Mucosa of descending colon (tissue), 3 donors: ENCODE measurements around the gene TMEM273. TPM values are rescaled to one million over a fixed set of nuclear protein-coding genes. Genes with fewer than 3 reads are reported as not detected.

Experiments
- ATAC-seq: fragments of 200-7000 bp; cut with Tn5 transposase; one replicate; pipeline ENCODE4 v1.9.1; 2020; ENCODE audit warnings: mild to moderate bottlenecking, moderate library complexity
- DNase-seq, 3 donors: peaks; one replicate each; pipeline ENCODE4 v3.0.0-alpha.2; 2020
- H3K36me3 ChIP-seq: fragments of 200-600 bp; one replicate; pipeline ENCODE4 v1.8.0; 2021; ENCODE audit warnings: low read depth, mild to moderate bottlenecking
- H3K4me1 ChIP-seq: fragments of 200-600 bp; one replicate; pipeline ENCODE4 v1.8.0; 2021; ENCODE audit warnings: low read depth, mild to moderate bottlenecking
- H3K4me3 ChIP-seq: fragments of 200-600 bp; one replicate; pipeline ENCODE4 v1.8.0; 2021; ENCODE audit warnings: mild to moderate bottlenecking
- H3K9me3 ChIP-seq: fragments of 200-600 bp; one replicate; pipeline ENCODE4 v1.8.0; 2021; ENCODE audit warnings: mild to moderate bottlenecking
- intact Hi-C, 2 donors: fragments of 100-400 bp; cut with DNase I in 1 of 2; cut with micrococcal nuclease in 1 of 2; formaldehyde crosslinking; loops; one replicate each; pipeline versions ENCODE4 v1.11.0 to v1.11.1; 2022; cut with DNase I, micrococcal nuclease
- total RNA-seq, 3 donors: library from RNA; stranded (reverse); fragmentation: NEBNext Ultra II Directional in 2 of 3; extraction: Animal tissue kit (Norgen Biotek cat#: 25700) in 2 of 3; gene quantifications; one replicate each; pipeline versions ENCODE4 v1.2.1 to v1.2.4, GENCODE V29; 2021 to 2023
- TF ChIP-seq, protein P1 (sequence below): fragments of 200-600 bp; IDR thresholded peaks from one replicate; pipeline ENCODE4 v1.8.0; 2022; ENCODE audit warnings: antibody characterized with exemption, mild to moderate bottlenecking
- donor health status: DM: no; HTN: no; CAD: no; lungs with moderate emphysema.
- donor health status: DM: no; HTN: no; CAD: no.
- donor health status: DM: no; HTN: yes; CAD: no.

The TMEM273 gene
- total RNA-seq, 3 donors from 2014 or later, result 4.8 to 12.7 (median 7.0) TPM

DNA sequence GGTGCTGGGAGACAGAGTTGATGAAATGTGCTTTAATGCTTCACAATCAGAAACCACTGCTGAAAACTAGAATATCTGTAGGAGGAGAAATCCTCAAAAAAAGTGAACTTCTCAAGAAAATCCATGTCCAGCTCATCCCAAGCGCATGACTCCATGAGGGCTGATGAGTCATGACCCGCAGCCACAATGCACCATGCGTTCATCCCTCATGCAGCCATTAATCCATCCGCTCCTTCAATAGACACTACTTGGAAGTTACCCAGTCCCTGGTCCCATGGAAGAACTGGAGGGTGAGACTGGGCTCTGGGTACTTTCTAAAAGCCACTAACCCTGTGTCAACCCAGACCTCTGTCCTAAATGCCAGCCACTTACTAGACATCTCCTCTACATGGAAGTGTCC, 24.4 kb downstream of the TMEM273 start:
- Histone ChIP-seq H3K9me3 (no peaks in the 10 kb centered on the region), H3K4me3 (no peak overlapping the region), H3K36me3 (no peaks in the 10 kb centered on the region), H3K4me1 (no peaks in the 10 kb centered on the region)
- no peak for ATAC-seq
- DNase-seq, result no peak
- TF ChIP-seq, protein P1, sequence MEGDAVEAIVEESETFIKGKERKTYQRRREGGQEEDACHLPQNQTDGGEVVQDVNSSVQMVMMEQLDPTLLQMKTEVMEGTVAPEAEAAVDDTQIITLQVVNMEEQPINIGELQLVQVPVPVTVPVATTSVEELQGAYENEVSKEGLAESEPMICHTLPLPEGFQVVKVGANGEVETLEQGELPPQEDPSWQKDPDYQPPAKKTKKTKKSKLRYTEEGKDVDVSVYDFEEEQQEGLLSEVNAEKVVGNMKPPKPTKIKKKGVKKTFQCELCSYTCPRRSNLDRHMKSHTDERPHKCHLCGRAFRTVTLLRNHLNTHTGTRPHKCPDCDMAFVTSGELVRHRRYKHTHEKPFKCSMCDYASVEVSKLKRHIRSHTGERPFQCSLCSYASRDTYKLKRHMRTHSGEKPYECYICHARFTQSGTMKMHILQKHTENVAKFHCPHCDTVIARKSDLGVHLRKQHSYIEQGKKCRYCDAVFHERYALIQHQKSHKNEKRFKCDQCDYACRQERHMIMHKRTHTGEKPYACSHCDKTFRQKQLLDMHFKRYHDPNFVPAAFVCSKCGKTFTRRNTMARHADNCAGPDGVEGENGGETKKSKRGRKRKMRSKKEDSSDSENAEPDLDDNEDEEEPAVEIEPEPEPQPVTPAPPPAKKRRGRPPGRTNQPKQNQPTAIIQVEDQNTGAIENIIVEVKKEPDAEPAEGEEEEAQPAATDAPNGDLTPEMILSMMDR, result no peak
- intact Hi-C loops, result loop anchor here in 1 of 2 donors (10.0 kb wide), 1 partner anchor 179 kb away; no protein-coding TSS in a partner anchor

DNA sequence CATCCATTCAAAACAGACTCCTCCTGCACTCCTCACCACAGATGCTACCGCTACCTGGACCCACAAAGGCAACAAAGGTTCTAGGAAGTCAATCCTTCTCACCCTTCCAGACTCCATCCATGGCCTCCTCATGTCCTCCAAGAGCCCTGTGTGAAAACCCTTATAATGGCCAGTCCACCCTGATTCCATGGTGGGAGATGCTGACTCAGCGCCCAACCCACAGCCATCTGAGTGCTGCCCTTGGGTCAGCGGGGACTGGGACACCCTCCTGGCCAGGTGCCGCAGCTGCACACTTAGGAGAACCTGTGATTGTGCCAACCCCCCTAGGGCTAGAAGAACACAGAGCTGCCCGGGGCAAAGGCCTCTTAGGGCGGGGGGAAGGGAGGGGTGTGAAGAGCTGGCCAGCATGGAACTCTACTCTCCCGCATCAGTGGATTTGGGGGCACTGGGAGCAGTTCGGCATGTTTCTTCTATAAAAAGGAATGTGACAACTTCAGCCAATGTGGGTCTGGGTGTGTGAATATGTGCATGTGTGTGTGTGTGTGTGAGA, 25.4 kb downstream of the TMEM273 start:
- Histone ChIP-seq H3K4me1 (no peaks in the 10 kb centered on the region), H3K9me3 (no peaks in the 10 kb centered on the region), H3K4me3 (no peak overlapping the region), H3K36me3 (no peaks in the 10 kb centered on the region)
- DNase-seq (no peak), ATAC-seq (no peak)
- intact Hi-C loops, result loop anchor here in 1 of 2 donors (10.0 kb wide), 1 partner anchor 178 kb away; no protein-coding TSS in a partner anchor
- TF ChIP-seq, protein P1, result no peak

DNA sequence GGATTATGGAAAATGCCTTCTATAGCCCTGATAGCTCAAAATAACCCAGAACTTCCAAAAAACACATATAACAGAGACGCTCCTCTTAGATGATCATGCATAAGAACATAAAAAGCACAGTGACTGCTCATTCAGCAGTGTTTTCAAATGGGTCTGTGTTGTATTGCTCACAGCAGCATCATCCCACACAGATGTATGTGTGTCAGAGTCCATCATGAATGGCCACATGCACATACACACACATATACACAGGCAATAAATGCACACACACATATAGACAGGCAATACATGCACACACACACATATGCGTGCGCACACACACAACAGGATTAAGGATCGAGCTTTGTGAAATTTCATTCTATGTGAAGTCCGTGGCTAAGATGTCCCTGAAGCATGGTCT, 26.1 kb downstream of the TMEM273 start:
- Histone ChIP-seq H3K4me3 (no peak overlapping the region), H3K36me3 (no peaks in the 10 kb centered on the region), H3K4me1 (no peaks in the 10 kb centered on the region), H3K9me3 (no peaks in the 10 kb centered on the region)
- no peak for DNase-seq
- ATAC-seq, result no peak
- intact Hi-C loops, result loop anchor here in 1 of 2 donors (10.0 kb wide), 1 partner anchor 177 kb away; no protein-coding TSS in a partner anchor
- TF ChIP-seq, protein P1, result no peak

GRCh38 chr10:49161411-49161997, 26.7 kb downstream of the TMEM273 start:
- Histone ChIP-seq H3K9me3 (no peaks in the 10 kb centered on the region), H3K36me3 (no peaks in the 10 kb centered on the region), H3K4me1 (no peaks in the 10 kb centered on the region), H3K4me3 (no peak overlapping the region)
- intact Hi-C loops, result loop anchor here in 1 of 2 donors (10.0 kb wide), 1 partner anchor 177 kb away; no protein-coding TSS in a partner anchor
- DNase-seq, result no peak
- ATAC-seq, result peak; percentile 29
- TF ChIP-seq, protein P1, result no peak

- ATAC-seq, result no peak
These were observed 27.4 kb downstream of the TMEM273 start for GRCh38 chr10:49160814-49161213.

More at GRCh38 chr10:49160814-49161213, 27.4 kb downstream of the TMEM273 start:
- Histone ChIP-seq H3K9me3 (no peaks in the 10 kb centered on the region), H3K4me1 (no peaks in the 10 kb centered on the region), H3K36me3 (no peaks in the 10 kb centered on the region), H3K4me3 (no peak overlapping the region)
- DNase-seq, result no peak
- intact Hi-C loops, result loop anchor here in 1 of 2 donors (10.0 kb wide), 1 partner anchor 176 kb away; no protein-coding TSS in a partner anchor
- TF ChIP-seq, protein P1, result no peak
